KG1 (cell line): ENCODE measurements around the gene PLCL2.

ENCODE experiments used
- DNase-seq: peaks from one replicate; lab custom pipeline; 2025; lab: John Stamatoyannopoulos, UW

The PLCL2 gene

DNA sequence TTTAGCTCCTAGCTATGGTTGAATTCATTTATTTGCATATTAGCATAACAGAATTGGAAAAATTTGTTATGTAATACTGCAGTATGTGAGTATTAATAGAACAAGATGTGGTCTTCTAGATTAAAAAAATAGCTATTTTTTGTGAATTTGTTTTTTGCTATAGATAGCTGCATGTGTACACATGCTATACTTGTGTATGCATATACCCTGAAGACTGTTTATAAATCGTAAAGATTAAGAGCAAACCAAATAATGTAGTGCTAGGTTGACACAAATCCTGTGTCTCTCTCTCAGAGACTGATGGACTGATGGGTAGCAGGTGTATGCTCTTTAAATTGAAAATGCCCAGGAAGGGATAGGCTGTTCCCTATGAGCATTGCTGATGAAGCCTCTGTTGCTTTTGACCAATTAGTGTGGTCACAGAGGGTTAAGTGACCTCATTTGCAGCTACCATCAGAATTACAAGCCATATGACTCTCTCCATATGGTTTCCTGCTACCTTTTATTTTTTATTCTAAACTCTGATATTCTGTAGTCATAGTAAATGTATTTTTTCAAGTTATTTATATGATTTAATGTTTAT, 9.0 kb downstream of the PLCL2 start:
- no peak for DNase-seq

DNA sequence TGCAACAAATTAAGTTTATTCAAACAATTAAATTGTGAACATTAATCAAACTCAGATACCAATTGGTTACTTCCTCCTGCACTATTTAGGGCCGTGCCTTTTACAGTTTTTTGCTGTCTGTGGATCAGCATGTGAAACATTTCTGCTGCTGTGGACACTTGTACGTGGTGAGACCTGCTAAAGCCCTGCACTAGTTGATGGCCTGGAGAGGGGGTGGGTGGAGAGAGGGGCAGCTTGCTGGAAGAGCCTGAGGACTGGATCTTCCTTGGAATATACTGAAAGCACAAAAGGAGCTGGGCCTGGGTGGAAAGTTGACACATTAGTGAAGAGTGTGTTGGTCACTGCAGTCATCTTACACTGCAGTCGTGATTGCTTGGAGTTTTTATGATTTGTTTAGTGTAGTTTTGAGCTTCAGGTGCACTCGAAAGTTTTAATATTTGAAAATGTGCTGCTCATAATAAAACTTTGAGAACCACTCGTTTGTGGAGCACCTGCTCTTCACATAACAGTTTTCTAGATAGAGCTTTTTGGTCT, 11.4 kb downstream of the PLCL2 start:
- no peak for DNase-seq

DNA sequence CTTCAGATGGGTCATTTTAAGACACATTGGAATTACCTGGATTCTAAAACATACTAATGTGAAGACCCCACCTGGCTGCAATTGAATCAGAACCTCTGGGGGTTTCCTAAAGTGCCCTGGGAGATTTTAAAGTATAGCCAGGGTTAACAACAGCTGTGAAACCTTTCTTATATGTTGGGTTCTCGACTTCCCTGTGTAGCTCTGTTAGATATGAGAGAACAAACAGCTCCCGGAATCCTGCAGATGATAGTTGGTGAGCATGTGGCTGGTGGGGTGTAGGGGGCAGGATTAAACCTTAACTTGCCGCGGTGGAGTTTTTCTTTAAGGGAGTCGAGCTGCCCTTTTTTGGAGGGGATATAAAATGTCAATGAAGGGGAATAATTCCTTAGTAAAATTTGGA, 12.1 kb downstream of the PLCL2 start:
- no peak for DNase-seq

DNA sequence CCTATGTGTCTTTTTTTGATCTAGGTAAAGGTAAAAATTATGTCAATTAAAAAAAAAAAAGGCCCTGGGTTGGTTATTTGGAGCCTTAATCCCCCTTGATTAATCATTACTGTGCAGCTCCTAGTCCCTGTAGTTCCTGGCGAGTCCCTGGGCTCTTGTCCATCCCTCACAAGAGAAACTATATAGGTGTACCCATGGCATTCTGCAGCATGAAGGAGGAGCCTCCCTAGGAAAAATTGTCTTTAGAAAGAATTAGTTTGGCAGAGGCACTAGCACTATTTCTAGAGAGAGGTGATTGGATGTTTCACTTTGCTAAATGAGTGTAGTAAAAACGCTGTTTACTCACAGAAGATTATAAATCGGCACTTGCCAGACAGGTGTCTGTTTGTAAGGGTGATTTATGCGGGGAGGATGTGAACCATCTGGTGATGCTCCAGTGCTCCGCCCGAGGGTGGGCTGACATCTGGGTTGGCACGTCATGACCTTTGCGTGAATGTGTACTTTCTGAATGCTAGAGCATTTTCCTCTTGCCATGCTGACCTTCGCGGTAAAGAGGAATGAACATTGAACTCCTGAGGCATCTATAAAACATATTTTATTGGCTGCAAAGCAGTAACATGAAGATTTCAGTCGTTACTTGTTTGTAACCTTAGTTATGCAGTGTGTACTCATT, 12.6 kb downstream of the PLCL2 start:
- DNase-seq, result no peak

DNA sequence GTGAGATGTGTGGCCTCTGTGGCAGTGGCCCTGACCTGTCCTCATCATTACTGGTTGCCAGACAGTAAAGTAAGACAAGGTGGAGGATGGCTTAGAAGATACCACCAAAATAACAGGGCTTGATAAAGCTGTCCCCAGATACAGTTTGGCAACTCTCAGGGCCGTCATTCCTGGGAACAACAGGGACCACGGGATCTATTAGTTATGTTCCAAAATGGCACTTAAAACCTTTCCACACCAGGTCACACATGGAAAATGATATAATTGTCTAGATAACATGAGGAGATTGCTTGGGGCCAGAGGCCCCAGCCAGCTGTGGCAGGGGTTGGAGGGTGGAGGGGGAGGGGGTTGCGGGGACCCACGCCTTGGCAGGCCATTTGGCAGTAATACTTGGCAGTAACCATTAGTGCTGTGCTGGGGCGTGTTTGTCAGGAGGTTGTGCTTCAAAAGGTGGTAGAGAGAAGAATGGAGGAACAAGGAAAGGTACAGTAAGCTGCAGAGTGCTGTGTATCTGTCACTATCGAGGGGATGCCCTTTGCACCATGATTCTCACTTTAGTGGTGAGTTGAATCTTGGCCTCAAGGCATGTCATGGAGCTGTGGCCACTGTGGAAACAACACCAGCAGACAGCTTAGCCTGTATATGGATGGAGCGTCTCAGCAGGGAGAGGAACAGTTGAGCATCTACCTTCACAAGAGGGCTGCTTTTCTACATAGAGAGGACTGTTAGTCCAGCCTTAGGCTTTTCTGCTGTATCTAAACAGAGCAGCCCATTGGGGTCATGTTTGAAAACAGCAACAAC, 14.0 kb downstream of the PLCL2 start:
- DNase-seq, result no peak

DNA sequence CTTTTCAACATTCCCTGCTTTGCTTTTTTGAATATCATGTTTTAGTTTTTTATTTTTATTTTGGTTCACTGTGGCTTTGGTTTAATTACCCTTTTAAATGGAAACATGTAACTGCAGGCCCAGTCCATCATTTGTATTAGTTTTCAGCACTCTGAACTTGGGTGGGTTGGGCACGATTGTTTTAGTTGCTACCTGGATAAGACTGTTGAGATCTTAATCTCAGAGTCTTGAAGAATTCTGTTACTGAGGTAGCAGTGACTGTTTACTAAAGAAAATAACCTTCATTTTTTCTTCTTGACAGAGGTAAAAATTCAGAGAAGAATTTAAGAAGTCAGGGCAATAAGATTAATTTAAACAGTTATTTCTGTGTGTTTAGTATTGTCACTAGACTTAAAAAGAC, 15.2 kb downstream of the PLCL2 start:
- no peak for DNase-seq

DNA sequence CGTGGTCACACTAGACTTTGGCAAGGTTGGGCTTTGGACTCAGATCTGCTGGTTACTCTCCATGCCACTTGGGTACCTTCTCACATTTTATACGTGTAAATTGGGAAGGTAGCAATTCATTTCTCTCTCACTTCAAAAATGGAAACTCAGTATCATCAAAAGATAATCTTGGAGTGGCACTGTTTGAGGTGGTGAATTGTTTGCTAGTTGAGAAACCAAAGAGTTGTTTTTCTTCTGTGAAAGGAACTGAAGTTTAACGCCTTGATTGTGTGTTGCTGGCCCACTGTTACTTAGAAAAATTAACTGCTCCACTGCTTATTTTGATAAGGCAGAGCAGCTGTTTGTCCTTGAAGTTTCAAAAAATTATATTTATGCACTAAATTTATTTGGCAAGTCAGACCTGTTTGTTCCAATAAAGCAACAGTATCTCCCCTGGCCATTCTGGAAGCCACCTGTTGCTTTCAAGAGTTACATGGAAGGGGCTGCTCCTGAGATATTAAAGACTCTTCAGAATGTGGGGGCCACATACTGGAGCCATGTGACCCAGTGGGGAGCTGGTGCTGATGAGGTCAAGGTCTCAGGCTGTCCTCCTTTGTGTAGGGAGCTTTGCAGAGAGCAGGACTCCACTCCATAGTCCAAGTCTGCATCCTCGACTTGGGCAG, 16.2 kb downstream of the PLCL2 start:
- no peak for DNase-seq

DNA sequence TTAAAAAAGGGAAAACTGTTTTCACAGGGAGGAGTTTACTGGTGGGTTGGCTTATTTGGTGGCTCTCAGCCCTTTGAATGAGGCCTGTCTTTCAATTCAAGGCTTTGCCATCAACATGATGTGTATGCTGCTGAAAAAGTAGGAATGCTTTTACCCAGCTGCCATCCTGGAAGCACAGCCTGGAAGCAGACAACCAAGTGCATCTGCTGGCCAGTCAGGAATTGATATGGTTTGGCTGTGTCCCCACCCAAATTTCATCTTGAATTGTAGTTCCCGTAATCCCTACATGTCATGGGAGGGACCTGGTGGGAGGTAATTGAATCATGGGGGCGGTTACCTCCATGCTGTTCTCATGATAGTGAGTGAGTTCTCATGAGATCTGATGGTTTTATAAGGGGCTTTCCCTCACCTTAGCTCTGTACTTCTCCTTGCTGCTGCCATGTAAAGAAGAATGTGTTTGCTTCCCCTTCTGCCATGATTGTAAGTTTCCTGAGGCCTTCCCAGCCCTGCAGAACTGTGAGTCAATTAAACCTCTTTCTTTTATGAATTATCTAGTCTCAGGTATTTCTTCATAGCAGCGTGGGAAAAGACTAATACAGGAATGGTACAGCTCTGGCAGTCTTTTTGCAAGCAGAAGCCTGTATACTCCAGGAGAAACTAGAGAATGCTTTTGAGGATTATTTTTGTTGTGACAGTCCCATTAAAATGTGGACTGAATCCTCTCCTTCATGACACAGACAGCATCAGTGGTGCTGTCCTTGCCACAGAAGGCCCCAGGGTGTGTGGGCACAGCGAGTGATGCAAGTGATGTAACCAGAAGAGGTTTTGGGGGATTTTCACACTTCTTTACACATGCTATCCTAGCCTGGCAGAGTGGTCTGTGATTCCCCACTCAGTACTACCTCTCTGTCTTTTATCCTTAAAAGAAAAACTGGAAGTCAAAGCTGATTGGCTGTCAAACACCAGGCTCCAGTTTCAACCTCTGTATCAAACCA, 20.0 kb downstream of the PLCL2 start:
- DNase-seq, result no peak

DNA sequence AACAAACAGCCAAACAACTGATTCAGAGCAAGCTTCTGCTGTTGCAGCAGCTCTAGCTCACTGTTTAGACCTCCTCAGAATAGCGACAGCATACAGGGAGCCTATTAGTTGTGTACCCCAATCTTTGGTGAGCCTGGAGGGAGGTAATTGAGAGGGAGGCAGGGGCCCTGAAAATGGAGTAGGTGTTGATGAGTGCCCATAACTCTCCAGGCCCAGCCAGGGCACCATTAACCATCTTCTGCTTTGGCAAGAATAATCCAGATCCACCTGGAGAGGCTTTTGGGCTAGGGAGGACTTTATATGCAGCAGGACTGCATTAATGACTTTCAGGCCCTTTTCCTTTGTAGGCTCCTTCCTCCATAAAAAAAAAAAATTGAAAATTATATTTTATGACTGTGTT, 20.9 kb downstream of the PLCL2 start:
- no peak for DNase-seq

DNA sequence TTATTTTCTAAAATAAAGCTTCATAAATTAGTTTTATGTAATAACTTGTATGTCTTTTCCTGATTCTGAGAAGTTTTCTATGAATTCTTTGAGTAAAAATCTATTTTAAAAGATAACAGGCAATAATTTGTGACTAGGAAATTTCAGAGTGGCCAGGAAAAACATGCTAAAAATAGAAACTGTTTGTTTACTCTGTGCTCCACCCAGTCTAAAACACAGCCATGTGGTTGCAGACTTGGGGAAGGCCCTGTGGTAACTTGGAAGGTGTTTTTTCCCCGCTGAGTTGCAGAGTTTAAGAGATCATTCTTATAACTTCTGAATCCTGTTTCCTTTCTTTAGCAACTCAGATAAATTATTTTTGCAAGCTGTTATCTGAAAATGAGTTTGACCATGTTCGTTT, 21.9 kb downstream of the PLCL2 start:
- DNase-seq, result no peak

DNA sequence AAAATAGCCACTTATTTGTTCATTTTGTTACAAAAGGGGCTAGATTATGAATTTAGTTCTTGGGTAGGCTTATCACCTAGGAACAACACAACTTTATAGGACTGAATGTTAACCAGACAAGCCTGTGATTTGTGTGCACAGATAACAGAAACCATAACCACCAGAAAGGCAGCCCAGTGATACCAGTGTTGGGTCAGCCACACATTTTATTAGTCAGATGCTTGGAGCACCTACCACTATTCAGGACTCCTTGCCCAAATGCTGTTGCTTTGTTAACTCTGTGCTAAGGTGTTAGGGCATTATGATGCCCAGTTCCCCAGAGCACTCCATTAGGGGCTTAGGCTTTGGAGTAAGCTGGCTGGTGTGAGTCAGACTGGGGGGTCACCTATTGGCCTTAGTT, 22.5 kb downstream of the PLCL2 start:
- DNase-seq, result no peak

DNA sequence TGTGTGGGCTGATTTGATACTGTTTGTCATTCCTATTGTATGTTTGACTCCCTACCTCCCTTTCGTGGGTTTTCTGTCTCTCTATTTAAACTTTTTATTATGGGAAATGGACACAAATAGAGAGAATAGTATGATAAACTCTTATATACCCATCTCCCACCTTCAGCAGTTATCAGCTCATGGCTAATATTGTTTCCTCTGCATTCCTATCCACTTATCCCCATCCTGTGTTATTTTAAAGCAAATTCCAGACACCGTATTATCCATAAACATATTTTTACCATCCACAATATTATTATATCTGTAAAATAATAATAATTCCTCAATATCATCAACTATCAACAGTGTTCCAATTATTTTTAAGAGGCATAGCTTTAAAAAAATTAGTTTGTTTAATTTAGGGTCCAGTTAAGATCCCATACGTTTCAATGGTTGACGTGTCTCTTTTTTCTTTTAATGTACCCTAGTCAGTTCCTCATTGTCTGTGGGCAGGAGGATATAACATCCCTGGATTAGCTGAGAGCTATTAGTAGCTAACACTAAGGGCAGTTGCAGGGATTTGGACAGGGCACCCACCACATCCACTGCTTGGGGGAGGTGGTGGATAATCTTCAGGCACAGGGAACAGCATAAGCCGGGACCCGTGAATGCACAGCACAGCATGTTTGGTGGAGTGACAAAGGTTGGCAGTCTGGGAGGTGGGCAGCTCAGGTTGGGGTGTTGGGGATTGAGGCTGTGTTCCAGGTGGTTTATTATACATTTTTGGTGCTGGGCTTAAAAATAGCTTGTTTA, 23.5 kb downstream of the PLCL2 start:
- no peak for DNase-seq

DNA sequence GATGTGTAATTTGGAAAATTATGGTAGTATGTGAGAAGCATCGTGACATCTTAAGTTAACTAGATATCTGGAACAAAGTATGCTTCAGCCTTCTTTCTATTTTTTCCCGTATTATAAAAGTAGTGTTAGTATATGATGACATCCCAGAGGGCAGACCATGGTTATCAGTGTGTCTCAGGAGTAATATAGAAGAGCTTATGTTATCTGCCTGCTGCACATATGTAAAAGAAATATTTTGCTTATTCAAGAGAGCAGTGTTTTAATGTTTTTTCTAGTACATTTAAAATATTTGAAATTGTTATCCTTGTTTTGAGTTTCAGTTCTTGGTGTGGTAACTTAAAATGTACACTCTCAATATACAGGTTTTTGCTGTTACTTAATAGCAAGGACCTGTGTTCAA, 24.1 kb downstream of the PLCL2 start:
- DNase-seq, result no peak

DNA sequence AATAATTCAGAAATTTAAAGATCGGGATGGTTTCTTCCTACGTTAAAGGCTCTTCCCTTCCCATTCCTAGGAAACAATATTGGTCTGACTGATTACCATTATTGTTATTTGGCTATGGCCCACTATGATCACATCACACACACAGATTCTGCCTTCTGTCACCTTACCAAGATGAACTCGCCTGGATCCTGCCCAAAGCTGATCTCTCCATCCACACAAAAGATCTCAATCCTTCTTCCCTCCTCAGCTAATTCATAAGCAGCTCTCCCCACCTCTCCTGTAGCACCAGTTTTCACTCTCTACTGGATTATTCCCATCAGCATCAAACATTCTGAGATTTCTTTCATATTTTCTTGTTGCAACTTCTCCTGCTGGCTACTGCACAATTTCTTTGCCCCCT, 25.0 kb downstream of the PLCL2 start:
- no peak for DNase-seq

DNA sequence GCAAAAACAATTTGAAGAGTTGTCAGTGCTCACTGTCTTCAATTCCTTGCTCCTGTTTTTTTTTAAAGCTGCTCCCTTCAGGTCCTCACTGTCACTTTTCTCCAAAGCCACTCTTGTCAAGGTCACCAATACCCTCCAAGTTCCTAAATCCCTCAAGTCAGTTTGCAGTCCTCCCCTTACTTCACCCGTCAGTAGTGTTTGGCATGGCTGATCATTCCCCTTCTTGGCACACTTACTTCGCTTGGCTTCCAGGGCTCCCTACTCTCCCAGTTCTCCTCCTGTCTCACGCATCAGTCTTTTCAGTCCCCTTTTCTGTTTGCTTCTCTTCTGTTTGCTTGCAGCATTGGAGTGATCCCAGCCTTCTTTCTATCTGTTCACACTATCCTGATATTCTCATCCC, 25.5 kb downstream of the PLCL2 start:
- no peak for DNase-seq

DNA sequence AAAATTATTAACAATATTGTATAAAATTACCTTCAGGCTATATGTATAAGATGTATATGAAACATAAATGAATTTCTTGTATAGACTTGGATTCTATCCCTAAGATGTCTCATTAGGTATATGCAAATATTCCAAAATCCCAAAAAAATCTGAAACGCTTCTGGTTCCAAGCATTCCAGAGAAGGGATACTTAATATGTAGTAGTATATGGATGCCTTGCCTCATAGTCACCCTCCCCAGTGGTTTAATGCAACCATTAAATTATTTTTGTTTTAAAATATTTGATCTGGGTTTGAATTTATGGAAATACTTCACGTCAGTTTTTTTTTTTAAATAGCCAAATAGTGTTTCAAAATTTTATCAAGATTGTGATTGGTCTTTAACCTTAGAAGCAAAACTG, 27.2 kb downstream of the PLCL2 start:
- DNase-seq, result no peak

DNA sequence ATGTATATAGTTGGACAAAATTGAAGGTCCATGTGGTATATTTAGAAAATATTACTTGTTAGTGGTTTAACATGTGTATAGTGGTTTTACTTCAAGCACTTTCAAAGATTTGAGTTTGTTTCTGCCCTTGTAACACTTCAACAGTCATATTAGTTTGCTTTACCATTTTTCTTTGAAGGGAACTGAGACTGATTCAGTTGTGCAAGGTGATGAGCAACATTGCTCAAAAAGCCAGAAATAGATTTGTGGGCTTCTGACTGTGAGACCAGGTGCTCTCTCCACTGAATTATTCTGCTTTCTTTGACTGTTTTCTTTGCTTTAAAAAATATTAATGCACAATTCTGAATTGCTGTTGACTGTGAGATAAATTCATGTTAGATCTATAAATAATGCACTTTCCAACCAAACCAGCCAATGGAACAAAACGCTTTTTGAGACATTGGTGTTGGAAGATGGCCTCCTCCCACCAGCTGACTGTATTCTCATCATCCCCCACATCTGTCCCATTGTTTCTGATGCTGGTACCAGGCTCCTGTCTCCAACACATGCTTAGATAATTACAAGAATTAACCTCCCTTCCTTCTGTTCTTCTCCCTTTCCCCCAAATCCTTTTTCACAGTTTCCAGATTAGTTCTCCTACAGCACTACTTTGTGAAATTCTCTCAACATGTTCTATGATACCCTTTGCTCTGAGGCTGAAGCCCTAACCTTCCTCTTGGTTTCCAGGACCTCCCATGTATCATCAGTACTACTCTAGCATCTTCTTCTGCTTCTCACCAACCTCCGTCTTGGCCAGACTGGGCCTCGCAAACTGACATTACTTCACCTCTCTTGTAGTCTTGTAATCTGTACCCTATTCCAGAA, 27.9 kb downstream of the PLCL2 start:
- no peak for DNase-seq

DNA sequence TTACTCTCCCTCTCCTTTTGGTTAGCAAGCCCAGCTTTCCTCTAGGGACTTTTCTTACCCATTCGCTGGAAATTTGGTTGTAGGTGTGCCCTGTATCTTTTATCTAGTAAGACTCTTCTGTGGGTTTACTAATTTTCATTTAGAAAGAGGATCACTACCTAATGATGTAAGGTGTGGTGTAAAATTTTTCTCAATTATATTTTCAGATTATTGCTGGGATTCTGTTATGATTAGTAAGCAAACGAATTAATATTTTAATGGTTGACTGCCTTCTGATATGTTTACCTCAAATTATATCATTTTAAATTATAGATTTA, 28.5 kb downstream of the PLCL2 start:
- no peak for DNase-seq

DNA sequence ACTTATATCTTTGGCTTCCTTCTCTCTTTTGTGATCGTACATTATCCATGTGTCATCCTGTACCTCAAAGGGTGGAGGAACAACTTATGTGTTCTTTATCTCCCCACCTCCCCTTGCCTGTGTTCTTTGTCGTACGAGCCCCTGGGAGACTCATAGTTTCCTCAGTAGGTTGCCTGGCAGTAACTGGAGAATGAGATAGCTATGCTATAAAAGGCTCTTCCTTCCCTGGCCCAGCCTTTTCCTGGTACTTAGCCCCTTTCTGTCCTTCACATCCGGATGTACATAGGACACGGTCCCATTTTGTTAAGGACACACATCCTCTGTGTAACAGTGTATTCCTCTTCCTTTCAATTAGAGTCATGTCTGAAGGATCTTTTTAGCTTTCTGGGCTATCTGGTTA, 32.1 kb downstream of the PLCL2 start:
- no peak for DNase-seq
